ENCODE data around the gene HES7.

Gene HES7

DNA sequence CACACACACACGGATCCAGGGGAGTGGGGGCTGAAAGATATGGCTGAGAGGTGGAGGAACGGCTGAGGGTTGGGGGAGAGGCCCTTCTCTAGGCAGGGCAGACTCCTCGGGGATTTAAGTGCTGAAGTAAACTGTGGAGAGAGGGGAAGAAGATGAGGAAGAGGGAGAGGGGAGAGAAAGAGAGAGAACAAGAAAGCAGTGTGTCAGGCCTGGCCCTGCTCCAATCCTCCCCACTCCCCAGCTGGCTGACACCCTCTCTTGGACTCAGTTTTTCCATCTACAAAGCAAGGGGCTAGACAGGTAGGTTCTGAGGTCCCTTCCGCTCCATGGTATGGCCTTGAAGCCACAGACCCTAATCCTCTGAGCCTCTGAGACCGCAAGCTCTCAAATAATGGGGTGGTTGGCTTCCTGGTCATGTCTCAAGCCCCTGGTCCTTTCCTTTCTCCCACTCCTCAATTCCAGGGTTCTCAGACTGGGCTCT is 36.9 kb upstream of the HES7 start:
- Histone ChIP-seq H3K27ac (ENCODE audit: low read depth, low read length) (peak overlapping the region; percentile 99), H3K36me3 (ENCODE audit: control insufficient read depth, insufficient read depth, low read length) (peaks cover 14% of the 10 kb centered on the region), H3K4me3 (ENCODE audit: low read length) (no peak overlapping the region), H3K4me1 (ENCODE audit: control insufficient read depth, insufficient read depth, low read length) (peaks cover 34% of the 10 kb centered on the region), H3K27me3 (ENCODE audit: control insufficient read depth, insufficient read depth, low read length) (no peaks in the 10 kb centered on the region), H3K9ac (ENCODE audit: low read length) (no peak overlapping the region)

DNA sequence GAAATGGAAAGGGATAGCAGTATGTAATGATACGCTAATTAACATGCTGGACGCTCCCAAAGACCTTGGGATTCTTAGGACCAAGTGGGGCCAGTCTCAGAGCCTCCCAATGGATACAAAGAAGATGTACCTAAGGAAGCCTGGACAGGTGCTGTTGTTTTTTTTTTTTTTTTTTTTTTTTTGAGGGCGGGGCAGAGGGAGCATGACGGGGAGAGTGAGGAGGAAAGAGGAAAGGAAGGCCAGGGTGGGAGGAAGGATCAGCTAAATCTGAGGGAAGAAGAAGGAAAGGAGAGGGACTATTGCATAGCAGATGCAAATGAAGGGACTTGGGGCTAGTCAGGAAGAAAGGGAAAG is 36.3 kb upstream of the HES7 start:
- no peak overlapping the region for H3K4me3 ChIP-seq (ENCODE audit: low read length)
- H3K27me3 ChIP-seq (ENCODE audit: control insufficient read depth, insufficient read depth, low read length) = no peaks in the 10 kb centered on the region
- H3K9ac ChIP-seq (ENCODE audit: low read length) = no peak overlapping the region
- H3K36me3 ChIP-seq (ENCODE audit: control insufficient read depth, insufficient read depth, low read length) = peaks cover 14% of the 10 kb centered on the region
- H3K27ac ChIP-seq (ENCODE audit: low read depth, low read length) = no peak overlapping the region
- peaks cover 34% of the 10 kb centered on the region for H3K4me1 ChIP-seq (ENCODE audit: control insufficient read depth, insufficient read depth, low read length)

DNA sequence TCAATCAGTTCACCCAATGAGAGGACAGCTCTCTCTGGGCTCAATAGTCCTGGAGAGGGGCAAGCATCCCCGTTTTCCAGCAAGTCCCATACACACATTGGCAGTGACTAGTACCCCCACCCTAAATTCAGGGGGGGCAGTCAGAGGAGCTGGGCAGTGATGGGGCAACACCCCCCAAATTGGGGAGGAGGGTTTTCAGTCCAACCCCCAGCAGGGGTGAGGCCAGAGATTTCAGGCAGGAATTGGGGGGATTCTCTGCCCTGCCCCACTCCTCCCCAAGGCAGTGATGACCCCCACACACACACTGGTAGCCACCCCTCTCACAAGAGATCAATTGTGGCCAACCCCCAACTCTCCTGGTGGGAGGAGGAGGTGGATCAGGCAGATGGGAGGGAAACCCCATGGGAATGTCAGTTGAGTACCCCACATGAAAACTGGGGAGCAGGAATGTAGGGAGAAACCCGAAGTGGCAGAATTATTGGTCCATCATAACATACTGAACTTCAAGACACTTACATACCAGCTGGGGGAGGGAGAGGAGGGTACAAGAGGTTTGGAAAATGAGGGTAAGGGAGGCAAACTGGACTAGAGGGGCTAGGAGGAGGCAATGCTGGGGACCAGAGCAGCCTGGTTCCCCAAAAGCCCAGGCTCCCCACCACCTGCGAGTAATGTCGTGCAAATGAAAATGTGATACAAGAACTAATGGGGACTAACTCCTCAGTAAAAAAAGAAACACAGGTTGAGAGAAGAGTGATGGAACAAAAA is 35.7 kb upstream of the HES7 start:
- peak overlapping the region; percentile 10 for H3K9ac ChIP-seq (ENCODE audit: low read length)
- H3K27me3 ChIP-seq (ENCODE audit: control insufficient read depth, insufficient read depth, low read length) = no peaks in the 10 kb centered on the region
- peak overlapping the region; percentile 98 for H3K27ac ChIP-seq (ENCODE audit: low read depth, low read length)
- H3K4me1 ChIP-seq (ENCODE audit: control insufficient read depth, insufficient read depth, low read length) = peaks cover 39% of the 10 kb centered on the region
- H3K4me3 ChIP-seq (ENCODE audit: low read length) = no peak overlapping the region
- H3K36me3 ChIP-seq (ENCODE audit: control insufficient read depth, insufficient read depth, low read length) = peaks cover 14% of the 10 kb centered on the region

DNA sequence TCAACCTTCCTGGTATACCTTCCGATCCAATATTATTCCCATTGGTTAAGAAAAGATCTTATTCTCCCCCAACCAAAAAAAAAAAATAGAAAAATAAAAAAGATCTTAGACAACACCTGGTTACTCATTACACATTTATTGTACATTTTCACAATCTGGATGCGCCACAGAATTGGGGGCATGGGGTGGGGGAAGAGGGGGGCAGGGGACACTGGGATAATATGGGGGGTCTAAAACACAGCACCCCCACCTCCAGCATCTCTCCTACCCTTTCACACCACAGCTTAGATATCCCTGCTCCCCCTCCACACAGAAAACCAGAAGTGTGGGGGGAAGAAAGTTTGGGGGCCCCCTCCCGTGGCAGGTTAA is 35.1 kb upstream of the HES7 start:
- no peaks in the 10 kb centered on the region for H3K27me3 ChIP-seq (ENCODE audit: control insufficient read depth, insufficient read depth, low read length)
- H3K4me1 ChIP-seq (ENCODE audit: control insufficient read depth, insufficient read depth, low read length) = peaks cover 38% of the 10 kb centered on the region
- H3K4me3 ChIP-seq (ENCODE audit: low read length) = no peak overlapping the region
- H3K9ac ChIP-seq (ENCODE audit: low read length) = no peak overlapping the region
- peak overlapping the region; percentile 98 for H3K27ac ChIP-seq (ENCODE audit: low read depth, low read length)
- peaks cover 14% of the 10 kb centered on the region for H3K36me3 ChIP-seq (ENCODE audit: control insufficient read depth, insufficient read depth, low read length)

DNA sequence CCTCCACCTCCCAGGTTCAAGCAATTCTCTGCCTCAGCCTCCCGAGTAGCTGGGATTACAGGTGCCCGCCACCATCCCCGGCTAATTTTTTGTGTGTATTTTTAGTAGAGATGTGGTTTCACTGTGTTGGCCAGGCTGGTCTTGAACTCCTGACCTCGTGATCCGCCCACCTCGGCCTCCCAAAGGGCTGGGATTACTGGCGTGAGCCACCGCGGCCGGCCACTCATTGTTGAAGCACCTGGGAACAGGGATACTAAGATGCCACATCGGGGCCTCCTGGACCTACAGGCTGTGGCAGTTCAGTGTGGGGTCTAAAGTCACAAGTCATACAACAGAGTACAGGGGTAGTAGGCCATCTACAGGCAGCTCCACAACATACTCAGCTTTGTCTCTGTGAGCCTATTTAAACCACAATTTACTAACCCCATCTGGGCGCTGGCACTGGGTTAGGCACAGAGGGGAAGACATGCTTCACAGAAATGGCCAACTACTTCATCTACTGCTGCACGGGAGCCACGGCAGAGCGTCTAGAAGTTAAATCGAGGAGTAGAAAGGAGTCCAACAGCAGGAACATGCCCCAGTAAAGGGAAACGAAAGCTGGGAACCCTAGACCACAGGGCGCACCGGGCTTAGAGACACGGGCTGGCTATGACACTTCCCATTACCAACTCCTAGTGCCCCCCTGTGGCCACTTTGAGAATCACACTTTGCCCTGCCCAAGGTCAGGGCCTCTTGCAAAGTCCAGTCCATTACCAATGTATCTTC is 34.5 kb upstream of the HES7 start:
- Histone ChIP-seq H3K9ac (ENCODE audit: low read length) (peak overlapping the region; percentile 1), H3K27me3 (ENCODE audit: control insufficient read depth, insufficient read depth, low read length) (no peaks in the 10 kb centered on the region), H3K4me3 (ENCODE audit: low read length) (peak overlapping the region; percentile 7), H3K4me1 (ENCODE audit: control insufficient read depth, insufficient read depth, low read length) (peaks cover 34% of the 10 kb centered on the region), H3K27ac (ENCODE audit: low read depth, low read length) (peak overlapping the region; percentile 98), H3K36me3 (ENCODE audit: control insufficient read depth, insufficient read depth, low read length) (peaks cover 14% of the 10 kb centered on the region)

DNA sequence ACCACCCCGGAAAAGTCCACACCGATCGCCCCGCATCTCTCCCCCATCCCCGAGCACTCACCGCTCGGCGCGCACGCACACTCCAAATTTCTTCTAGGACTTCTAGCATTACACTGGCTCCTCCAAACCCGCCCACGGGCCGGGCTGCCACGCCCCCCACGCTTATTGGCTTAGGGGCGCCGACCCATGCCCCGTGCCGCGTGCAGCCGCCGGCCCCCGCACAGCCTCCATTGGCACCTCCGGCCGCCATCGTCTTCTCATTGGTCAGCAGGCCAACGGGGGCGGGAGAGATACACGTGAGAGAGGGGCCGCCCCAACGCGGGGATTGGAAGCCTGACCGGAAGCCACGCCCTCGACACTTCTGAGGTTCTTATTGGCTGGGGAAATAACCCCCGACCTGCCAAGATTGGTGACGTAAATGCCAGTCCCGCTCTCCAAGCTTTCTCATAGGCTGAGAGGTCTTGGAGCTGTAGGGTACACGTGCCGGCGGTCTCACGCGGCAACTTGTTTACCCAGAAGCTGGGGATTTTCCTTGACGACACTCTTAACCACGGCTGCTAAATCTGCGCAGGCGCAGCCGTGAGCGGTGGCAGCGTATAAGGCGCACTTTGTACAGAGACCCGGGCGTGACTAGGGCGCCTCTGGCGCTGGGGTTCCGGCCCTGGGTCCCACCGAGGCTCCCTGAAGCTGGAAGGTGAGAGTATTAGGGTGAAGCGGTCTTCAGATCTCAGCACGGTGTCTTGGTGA is 32.5 kb upstream of the HES7 start:
- Histone ChIP-seq H3K27ac (ENCODE audit: low read depth, low read length) (peak overlapping the region; percentile 99), H3K27me3 (ENCODE audit: control insufficient read depth, insufficient read depth, low read length) (no peaks in the 10 kb centered on the region), H3K36me3 (ENCODE audit: control insufficient read depth, insufficient read depth, low read length) (peaks cover 14% of the 10 kb centered on the region), H3K4me3 (ENCODE audit: low read length) (peak overlapping the region; percentile 100), H3K4me1 (ENCODE audit: control insufficient read depth, insufficient read depth, low read length) (peaks cover 35% of the 10 kb centered on the region), H3K9ac (ENCODE audit: low read length) (peak overlapping the region; percentile 100)

DNA sequence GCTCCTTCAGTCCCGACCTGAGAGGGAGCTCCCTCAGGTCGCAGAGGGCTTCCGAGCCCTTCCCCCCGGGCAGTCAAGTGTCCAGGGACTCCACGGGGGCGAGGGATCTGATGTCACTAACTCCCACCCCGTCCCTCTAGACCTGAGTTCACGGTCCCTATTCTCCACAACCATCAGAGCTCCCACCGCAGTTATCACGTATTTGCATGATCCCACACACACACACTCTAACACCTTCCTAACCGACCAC is 32.0 kb upstream of the HES7 start:
- Histone ChIP-seq H3K9ac (ENCODE audit: low read length) (peak overlapping the region; percentile 100), H3K36me3 (ENCODE audit: control insufficient read depth, insufficient read depth, low read length) (peaks cover 12% of the 10 kb centered on the region), H3K27ac (ENCODE audit: low read depth, low read length) (peak overlapping the region; percentile 99), H3K4me1 (ENCODE audit: control insufficient read depth, insufficient read depth, low read length) (peaks cover 31% of the 10 kb centered on the region), H3K4me3 (ENCODE audit: low read length) (peak overlapping the region; percentile 100), H3K27me3 (ENCODE audit: control insufficient read depth, insufficient read depth, low read length) (no peaks in the 10 kb centered on the region)

DNA sequence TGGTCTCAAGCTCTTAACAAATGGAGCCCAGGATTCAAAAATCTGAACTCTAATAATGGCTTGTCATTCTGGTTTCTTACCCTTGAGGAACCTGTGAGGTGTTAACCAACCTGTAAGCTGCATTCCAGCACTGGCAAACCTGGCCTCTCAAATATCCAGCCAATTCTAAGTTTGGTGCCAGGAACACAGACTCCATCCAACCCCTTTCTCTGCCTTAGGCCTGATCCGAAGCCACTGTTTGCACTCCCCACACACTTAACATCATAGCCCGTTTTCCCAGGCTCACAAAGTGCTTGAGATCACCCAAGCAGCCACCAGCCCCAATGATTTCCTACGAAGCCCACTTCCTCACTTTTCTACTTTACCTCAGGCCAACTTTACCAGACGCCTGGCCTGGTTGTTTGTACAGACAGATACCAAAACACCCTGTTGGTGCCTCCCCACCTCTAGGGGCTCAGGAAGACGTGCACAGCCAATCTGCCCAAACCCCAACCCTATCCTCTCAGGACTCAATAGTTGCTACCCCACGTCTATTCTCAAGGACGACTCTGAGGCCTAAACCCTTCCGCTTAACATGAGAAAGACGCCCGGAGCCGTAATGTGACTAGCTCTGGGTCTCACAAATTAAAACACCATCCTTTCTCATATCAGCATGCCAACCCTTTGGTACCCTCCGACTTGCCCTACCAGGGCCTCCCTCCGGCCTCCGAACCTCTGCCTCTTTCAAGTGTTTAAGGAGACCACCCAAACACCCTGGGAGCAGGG is 31.5 kb upstream of the HES7 start:
- no peaks in the 10 kb centered on the region for H3K27me3 ChIP-seq (ENCODE audit: control insufficient read depth, insufficient read depth, low read length)
- H3K4me3 ChIP-seq (ENCODE audit: low read length) = peak overlapping the region; percentile 100
- peaks cover 10% of the 10 kb centered on the region for H3K36me3 ChIP-seq (ENCODE audit: control insufficient read depth, insufficient read depth, low read length)
- peaks cover 33% of the 10 kb centered on the region for H3K4me1 ChIP-seq (ENCODE audit: control insufficient read depth, insufficient read depth, low read length)
- H3K9ac ChIP-seq (ENCODE audit: low read length) = peak overlapping the region; percentile 100
- H3K27ac ChIP-seq (ENCODE audit: low read depth, low read length) = peak overlapping the region; percentile 99

DNA sequence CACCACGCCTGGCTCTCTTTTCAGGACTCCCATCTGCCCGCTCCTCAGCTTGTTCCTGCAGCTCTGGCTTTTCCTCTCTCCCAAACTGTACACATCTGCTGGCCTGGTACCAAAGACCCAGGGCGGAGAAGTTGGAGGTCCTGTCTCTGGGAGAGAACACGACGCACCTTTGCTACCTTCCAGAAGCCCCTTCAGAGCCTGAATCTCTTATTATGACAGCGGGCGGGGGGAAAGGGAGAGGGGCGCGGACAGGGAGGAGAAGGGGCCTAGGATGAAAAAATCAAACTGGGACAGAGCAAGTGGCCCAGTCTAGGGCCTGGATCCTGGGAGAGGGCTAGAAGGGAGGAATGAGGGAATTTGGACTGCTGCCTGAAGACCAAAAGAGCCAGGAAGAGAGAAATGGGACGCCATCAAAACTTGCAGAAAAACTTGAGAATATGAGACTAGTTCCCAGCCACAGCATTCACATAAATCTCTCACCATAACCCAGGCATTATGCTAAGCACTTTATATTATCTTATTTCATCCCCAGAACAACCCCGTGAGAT is 30.8 kb upstream of the HES7 start:
- H3K4me3 ChIP-seq (ENCODE audit: low read length) = peak overlapping the region; percentile 100
- H3K4me1 ChIP-seq (ENCODE audit: control insufficient read depth, insufficient read depth, low read length) = peaks cover 37% of the 10 kb centered on the region
- H3K27me3 ChIP-seq (ENCODE audit: control insufficient read depth, insufficient read depth, low read length) = no peaks in the 10 kb centered on the region
- peak overlapping the region; percentile 99 for H3K27ac ChIP-seq (ENCODE audit: low read depth, low read length)
- peak overlapping the region; percentile 100 for H3K9ac ChIP-seq (ENCODE audit: low read length)
- peaks cover 13% of the 10 kb centered on the region for H3K36me3 ChIP-seq (ENCODE audit: control insufficient read depth, insufficient read depth, low read length)

DNA sequence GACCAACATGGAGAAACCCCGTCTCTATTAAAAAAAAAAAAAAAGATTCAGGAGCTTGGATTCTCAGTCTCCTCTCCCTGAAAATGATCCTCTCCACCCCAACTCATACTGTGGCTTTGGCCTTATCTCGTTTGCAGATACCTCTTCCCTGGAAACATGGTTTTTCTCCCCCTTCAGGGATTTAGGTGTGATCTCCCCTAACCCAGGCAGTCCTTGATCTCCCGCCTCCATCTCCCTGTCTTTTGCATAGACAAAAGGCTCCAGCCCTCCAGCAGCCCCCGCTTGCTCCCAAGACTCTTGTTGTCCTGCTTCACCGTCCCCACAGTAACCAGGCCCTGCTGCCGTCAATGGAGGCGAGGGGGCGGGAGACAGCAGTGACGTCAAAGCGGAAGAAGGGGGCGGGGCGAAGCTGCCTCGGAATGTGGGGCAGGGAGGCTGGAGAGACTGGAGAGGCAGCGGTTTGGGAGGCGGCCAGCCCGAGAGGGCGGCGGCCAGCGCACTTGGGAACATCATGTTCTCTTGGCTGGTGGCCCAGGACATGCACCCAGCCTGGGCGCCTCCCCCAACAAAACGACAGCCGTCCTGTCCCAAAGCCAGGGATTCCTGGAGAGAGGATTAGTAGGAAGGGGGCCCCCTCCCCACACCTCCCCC is 30.2 kb upstream of the HES7 start:
- peaks cover 37% of the 10 kb centered on the region for H3K4me1 ChIP-seq (ENCODE audit: control insufficient read depth, insufficient read depth, low read length)
- H3K27ac ChIP-seq (ENCODE audit: low read depth, low read length) = peak overlapping the region; percentile 99
- H3K4me3 ChIP-seq (ENCODE audit: low read length) = peak overlapping the region; percentile 100
- no peaks in the 10 kb centered on the region for H3K27me3 ChIP-seq (ENCODE audit: control insufficient read depth, insufficient read depth, low read length)
- peak overlapping the region; percentile 100 for H3K9ac ChIP-seq (ENCODE audit: low read length)
- H3K36me3 ChIP-seq (ENCODE audit: control insufficient read depth, insufficient read depth, low read length) = peaks cover 14% of the 10 kb centered on the region

DNA sequence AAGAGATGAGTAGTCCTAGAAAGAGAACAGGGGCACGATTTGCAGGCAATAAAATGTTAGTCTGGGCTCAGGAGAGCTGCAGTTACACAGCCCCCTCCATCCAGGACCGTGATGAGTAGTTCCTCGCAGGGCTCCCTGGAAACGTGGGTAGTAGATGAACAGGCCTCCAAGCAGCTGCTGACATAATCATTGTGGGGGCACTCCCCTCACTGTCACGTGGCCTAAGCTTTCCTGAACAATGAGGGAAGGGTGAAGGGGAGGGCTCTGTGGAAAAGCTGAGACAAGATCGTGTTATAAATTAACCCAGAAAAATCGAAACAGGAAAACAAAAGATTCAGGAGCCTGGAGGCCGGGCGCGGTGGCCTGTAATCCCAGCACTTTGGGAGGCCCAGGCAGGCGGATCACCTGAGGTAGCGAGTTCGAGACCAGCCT is 29.6 kb upstream of the HES7 start:
- H3K27ac ChIP-seq (ENCODE audit: low read depth, low read length) = peak overlapping the region; percentile 99
- peaks cover 16% of the 10 kb centered on the region for H3K36me3 ChIP-seq (ENCODE audit: control insufficient read depth, insufficient read depth, low read length)
- H3K27me3 ChIP-seq (ENCODE audit: control insufficient read depth, insufficient read depth, low read length) = no peaks in the 10 kb centered on the region
- peak overlapping the region; percentile 38 for H3K9ac ChIP-seq (ENCODE audit: low read length)
- H3K4me1 ChIP-seq (ENCODE audit: control insufficient read depth, insufficient read depth, low read length) = peaks cover 35% of the 10 kb centered on the region
- H3K4me3 ChIP-seq (ENCODE audit: low read length) = peak overlapping the region; percentile 70
